GM18526 (cell line): ENCODE measurements around the gene CAPN15.

Source experiments
- POLR2A ChIP-seq: IDR thresholded peaks from 3 replicates; pipeline ENCODE4 v1.6.1; 2011; ENCODE audit not compliant: insufficient read length; ENCODE audit errors: extremely low read depth

CAPN15 gene

DNA sequence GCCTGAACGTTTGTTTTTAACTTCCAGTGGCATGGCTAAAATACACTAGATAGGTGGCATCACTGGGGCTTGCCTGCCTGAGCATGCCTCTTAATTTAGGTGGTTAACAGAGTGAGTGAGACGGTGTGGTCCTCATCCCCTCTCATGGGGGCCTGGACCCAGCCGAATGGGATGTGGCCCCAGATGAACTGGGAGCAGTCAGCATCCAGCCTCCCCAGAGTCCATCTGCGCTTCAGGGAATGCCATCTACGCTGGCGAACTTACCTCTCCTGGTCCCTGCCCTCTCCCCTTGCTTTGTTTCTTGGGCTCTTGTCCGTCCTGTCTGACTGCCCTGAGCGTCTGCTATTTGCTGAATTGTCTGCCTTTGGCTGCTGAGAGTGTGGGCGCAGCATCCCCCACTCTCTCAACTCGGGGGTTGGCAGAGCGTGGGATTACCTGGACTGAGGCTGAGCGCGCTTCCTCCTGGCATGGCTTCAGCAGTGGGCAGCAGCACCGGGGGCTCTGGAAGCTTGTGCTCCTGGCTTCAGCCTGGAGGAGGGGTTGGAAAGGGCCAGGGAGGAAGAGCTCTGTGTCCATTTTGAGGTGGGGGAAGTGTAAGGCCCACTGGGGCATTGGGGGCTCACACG is 64.5 kb downstream of the CAPN15 start:
- no peak for TF ChIP-seq POLR2A

DNA sequence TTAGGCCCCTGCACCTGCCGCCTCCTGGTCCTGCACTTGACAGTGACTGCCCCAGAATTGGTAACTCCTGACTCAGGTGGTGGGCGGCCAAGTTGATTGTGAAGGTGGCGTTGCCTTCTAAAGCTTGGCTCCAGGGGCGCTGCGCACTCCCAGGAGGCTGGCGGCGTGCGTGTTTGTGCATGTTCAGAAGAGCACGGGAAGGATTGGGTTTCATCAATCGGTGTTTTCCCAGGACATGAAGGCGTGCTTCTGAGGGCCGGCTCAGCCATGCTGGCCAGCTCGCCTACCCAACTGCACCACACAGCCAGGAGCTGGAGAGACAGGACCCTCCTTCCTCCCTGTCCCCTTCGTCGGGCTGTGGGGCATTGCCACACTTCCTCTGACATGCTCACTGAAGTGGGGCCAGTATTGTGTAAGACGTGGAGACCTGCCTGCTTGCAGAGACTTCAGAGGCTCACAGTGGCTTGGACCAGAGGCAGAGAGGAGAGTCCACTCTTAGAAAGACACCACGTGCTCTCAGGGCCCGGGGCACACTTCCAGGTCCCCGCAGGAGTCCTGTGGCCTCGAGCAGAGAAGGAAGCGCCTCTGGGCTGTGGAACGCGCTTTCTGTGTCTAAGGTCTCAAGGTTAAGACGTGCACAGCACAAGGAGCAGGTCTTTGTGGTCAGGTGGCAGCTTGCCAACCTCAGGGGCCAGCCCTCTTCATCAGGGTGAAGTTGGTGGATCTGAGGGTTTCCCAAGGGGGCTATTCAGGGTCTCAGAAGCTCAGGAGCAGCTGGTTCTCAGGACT is 65.2 kb downstream of the CAPN15 start:
- TF ChIP-seq POLR2A, result no peak

DNA sequence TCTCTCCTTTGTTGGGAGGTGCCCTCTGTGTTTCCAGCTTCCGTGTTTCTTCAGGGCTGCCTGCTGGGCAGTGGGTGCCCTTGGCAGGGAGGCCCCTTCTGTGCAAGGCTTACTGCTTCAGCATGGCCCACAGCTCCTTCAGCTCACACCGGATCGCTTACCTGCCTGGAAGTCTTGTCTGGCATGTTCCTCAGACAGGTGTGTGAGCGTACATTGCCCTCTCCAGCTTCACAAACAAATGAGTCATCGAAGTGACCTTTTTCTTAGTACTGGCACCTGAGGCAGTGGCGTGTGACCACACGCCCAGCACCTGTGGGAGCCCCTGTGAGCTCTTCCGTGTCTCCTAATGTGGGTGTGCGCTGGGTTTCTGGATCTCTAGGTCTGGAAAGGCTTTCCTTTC is 65.9 kb downstream of the CAPN15 start:
- TF ChIP-seq POLR2A, result no peak

DNA sequence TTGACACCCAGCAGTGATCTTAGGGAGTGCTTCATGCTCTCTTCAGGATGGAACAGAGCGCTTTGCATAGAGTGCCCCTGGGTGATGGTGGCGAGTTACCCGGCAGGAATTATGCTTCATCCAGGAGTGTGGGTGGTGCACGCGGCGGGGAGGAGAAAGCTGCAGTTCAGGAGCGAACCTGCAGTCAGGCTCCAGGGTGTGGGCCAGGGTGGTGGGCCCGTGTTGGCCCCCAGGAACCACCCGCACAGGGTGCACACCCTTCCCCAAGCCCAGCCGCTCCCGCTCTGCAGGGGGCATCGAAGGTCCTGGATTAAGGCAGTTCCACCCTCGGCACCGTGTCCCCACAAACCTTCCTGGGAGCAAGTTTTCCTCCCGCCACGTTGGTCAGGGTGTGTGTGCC is 66.3 kb downstream of the CAPN15 start:
- TF ChIP-seq POLR2A, result no peak

DNA sequence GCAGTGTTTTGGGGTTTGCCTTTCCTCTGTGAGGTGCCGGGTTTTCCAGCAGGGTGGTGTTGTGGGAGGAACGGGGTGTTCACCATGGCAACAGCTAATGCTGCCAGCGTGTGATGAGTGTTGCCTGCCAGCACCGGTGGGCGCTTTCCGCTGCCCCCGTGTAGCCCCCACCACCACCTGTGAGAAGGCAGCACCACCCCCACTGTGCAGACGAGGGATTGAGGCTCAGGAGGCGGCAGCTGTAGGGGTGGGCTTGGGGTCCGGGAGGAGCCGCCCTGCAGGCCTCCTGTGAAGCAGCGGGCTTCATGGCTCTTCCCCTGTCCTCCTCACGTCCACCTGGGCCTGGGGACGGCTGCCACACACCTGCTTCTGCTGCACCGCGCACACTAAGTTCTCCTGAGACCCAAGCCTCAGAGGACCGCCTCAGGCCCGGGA is 67.6 kb downstream of the CAPN15 start:
- TF ChIP-seq POLR2A, result no peak

DNA sequence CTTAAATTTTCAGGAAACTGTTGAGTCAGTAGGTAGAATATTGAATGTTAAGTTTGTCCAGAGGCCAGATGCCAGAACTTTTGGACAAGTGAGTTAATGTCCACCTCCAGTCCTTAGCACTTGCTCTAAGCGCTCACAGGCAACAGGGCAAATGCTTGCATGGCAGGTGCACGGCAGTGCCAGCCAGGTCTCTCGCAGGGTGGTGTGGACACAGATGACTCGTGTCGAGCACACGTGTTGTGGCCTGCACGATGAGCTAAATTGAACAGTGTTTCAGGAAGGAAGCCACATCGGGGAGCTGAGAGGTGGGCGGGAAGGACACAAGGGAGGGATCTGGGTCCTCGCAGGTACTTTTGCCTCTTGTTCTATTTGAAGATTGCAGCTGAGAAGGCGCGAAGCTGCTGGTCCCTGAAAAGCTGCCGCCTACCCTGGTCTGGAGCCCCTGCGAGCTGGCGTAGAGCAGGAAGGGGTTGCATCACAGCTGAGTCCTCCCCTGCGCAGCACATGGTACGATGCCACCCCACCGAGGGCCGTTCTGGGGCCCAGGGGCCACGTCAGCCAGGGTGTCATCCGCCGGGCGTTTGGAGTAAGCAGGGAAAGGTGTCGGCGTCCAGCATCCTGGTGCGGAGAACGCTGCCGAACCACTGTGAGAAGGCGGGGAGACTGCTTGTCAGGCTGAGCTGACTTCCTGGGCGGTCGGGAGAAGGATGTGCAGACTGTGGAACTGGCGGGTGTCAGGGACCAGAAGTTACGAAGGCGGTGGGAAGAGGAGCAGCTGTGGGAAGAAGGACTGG is 68.6 kb downstream of the CAPN15 start:
- no peak for TF ChIP-seq POLR2A

DNA sequence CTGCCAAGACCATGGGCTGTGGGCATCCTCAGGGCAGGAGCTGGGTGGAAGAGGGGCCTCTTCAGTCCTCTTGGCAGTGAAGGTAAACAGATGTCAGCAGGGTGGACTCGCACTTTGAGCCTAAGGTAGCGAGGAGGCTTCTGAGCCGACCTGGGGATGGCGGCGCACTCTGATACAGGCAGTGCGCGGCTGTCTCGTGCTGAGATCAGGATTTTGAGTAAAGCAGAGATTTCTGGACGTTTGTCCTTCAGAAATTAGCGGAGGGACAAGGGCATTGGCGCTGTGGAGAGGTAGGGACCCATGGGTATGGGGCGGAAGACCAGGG is 69.2 kb downstream of the CAPN15 start:
- no peak for TF ChIP-seq POLR2A

DNA sequence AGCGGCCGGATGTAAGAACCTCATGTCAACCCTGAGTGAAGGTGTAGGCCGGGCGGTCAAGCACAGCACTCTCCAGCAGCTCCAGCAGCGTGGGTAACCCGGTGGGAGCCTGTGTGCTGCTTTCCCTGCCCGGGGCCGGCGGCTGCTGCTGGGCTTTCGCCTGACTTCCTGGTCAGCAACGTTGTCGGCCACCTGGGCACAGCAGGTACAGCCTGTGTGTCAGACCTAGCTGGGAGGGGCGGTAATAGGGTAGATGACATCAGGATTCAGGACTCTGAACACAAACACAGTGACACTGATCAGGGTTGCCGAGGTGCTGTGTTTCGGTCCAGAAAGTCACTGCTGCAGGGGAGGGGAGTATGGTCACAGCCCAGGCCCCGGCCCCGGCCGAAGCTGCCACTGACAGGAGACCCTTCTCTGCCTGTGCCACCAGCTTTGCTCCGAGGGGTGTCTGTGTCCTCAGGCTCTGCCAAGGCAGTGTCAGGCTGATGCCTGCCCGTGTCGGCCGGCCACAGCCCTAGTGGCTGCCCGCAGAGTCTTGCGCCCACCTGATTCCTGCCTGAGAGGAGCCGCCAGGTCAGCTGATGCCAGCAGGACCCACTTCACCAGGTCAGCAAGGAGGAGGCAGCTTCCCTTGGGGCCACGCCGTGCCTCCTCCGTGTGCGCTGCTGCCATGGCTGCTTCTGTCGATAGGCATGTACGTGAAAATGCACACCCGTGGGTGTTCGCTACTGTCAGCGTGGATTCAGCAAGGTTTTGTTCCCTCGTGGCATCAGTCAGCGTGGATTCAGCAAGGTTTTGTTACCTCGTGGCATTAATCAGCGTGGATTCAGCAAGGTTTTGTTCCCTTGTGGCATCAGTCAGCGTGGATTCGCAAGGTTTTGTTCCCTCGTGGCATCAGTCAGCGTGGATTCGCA is 71.6 kb downstream of the CAPN15 start:
- TF ChIP-seq POLR2A, result no peak

DNA sequence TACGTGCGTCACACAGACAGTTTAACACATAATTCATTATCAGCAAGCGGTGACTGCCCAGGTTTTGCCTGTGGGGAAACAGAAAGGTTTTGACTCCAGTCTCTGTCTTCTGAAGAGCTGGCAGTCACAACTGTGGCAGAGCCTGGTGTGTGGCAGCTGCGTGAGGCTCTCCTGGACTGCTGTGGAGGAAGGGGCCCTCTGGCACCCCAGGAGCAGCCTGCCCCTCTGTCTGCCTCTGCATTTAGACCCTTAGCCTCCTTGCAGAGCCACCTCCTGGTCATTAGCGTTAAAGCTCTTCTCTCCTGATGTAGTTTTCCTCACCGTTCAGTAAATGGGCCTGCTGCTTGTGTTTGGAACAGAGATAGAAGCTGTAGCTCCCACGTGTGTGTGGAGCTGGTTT is 73.3 kb downstream of the CAPN15 start:
- TF ChIP-seq POLR2A, result no peak

DNA sequence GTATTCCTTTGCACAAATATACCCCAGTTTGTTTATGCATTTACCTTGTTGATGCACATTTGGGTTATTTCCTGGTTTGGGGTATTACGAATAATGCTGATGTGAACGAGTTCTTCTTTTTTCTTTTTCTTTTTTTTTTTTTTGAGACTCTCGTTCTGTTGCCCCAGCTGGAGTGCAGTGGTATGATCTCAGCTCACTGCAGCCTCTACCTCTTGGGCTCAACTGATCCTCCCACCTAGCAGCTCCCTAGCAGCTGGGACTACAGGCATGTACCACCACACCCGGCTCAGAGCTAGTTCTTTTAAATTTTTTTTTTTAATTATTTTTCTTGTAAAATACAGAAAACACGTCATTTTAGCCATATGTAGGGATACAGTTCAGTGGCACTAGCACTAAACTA is 76.4 kb downstream of the CAPN15 start:
- no peak for TF ChIP-seq POLR2A
